HepG2 (cell line): ENCODE results near the gene ZNF333. TPM values are rescaled to one million over a fixed set of nuclear protein-coding genes. Genes with fewer than 3 reads are reported as not detected.

Source experiments
- CBX2 ChIP-seq, 2 experiments: fragments of 200-600 bp in 1 of 2; sonication (generic); formaldehyde crosslinking in 1 of 2; IDR thresholded peaks; 2 replicates each; pipeline versions ENCODE4 v1.7.0 to v1.8.1; 2018 to 2022; ENCODE audit warnings: low read depth in 2 of 2, low read length in 1 of 2, mild to moderate bottlenecking in 1 of 2, missing genetic modification reagents in 1 of 2
- PCBP2 ChIP-seq: fragments of 200-400 bp; formaldehyde crosslinking; optimal IDR thresholded peaks from 2 replicates; pipeline ENCODE3; 2018; ENCODE audit warnings: low read length, low read depth; ENCODE audit not compliant: poor library complexity, severe bottlenecking
- PTBP1 ChIP-seq: fragments of 200-400 bp; formaldehyde crosslinking; IDR thresholded peaks from 2 replicates; pipeline ENCODE4 v1.6.1; 2018; ENCODE audit warnings: low read length, low read depth; ENCODE audit not compliant: poor library complexity, severe bottlenecking
- SYNCRIP ChIP-seq: fragments of 200-400 bp; formaldehyde crosslinking; IDR thresholded peaks from 2 replicates; pipeline ENCODE4 v1.6.1; 2018; ENCODE audit warnings: mild to moderate bottlenecking, low read depth, low read length; ENCODE audit not compliant: insufficient read depth
- ZNF484 ChIP-seq: sonication (generic); formaldehyde crosslinking; IDR thresholded peaks from 2 replicates; pipeline ENCODE4 v1.5.1; 2020; ENCODE audit warnings: mild to moderate bottlenecking, low read depth, missing genetic modification reagents, borderline replicate concordance
- polyA plus RNA-seq, 8 experiments: library from polyadenylated mRNA; depleted of rRNA in 3 of 8; stranded (reverse) in 7 of 8; unstranded in 1 of 8; fragments of >200 nt; fragmentation: Illumina TruSeq in 4 of 8; extraction: Trizol in 4 of 8; gene quantifications; 2 replicates each; pipeline versions ENCODE4 v1.2.1 to v1.2.3, GENCODE V29; 2011 to 2016; ENCODE audit warnings: low read depth in 4 of 8, missing spikeins in 1 of 8, mixed read lengths in 1 of 8; ENCODE audit not compliant: insufficient read depth in 1 of 8
- total RNA-seq, 5 experiments: library from RNA; depleted of rRNA; stranded (reverse); fragments of >200 nt; fragmentation: Illumina TruSeq; extraction: Trizol; gene quantifications; 2 replicates each; pipeline ENCODE4 v1.2.3, GENCODE V29; 2016; ENCODE audit warnings: low read depth in 1 of 5
- TF ChIP-seq, protein P1 (sequence below): sonication (generic); formaldehyde crosslinking; IDR thresholded peaks from 2 replicates; pipeline ENCODE4 v1.5.0; 2020; ENCODE audit warnings: mild to moderate bottlenecking, missing genetic modification reagents, borderline replicate concordance
- TF ChIP-seq, protein P2 (sequence below): sonication (generic); formaldehyde crosslinking; IDR thresholded peaks from 2 replicates; pipeline ENCODE4 v1.4.0; 2020; ENCODE audit warnings: low read depth, mild to moderate bottlenecking, missing genetic modification reagents

Gene ZNF333
- total and polyA plus RNA-seq, 2 of the 13 experiments (the other 11 are each of a cell fraction or from before 2014, with no cell fraction given), result 3.4 to 6.4 TPM

DNA sequence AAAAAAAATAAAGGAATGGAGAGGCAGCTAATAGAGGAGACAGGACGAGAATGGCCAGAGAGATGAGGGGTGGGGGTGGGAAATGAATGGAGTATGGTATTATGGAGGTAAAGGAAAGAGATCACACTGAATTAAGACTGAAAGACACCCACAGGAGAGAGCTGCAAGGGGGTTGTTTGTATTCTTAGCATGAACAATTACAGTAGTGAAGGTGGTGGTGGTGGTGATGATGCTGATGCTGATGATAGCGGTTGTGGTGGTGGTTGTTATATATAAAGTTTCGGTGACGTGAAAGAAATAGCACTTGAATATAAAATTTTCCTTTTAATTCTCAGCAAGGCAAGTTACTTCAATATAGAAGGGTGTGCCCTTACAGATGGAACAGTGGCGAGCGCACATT lies 12.4 kb upstream of the ZNF333 start (continued):
- TF ChIP-seq, protein P1, sequence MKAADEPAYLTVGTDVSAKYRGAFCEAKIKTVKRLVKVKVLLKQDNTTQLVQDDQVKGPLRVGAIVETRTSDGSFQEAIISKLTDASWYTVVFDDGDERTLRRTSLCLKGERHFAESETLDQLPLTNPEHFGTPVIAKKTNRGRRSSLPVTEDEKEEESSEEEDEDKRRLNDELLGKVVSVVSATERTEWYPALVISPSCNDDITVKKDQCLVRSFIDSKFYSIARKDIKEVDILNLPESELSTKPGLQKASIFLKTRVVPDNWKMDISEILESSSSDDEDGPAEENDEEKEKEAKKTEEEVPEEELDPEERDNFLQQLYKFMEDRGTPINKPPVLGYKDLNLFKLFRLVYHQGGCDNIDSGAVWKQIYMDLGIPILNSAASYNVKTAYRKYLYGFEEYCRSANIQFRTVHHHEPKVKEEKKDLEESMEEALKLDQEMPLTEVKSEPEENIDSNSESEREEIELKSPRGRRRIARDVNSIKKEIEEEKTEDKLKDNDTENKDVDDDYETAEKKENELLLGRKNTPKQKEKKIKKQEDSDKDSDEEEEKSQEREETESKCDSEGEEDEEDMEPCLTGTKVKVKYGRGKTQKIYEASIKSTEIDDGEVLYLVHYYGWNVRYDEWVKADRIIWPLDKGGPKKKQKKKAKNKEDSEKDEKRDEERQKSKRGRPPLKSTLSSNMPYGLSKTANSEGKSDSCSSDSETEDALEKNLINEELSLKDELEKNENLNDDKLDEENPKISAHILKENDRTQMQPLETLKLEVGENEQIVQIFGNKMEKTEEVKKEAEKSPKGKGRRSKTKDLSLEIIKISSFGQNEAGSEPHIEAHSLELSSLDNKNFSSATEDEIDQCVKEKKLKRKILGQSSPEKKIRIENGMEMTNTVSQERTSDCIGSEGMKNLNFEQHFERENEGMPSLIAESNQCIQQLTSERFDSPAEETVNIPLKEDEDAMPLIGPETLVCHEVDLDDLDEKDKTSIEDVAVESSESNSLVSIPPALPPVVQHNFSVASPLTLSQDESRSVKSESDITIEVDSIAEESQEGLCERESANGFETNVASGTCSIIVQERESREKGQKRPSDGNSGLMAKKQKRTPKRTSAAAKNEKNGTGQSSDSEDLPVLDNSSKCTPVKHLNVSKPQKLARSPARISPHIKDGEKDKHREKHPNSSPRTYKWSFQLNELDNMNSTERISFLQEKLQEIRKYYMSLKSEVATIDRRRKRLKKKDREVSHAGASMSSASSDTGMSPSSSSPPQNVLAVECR, result no peak
- TF ChIP-seq CBX2 (IDR thresholded peaks at IDR 0.05; ENCODE audit: low read depth, low read length) (no peak), CBX2 (CRISPR knock-in tag; IDR thresholded peaks at IDR 0.05; ENCODE audit: low read depth) (no peak), ZNF484 (CRISPR knock-in tag) (no peak), PTBP1 (no peak), SYNCRIP (no peak), PCBP2 (no peak)
- TF ChIP-seq, protein P2, sequence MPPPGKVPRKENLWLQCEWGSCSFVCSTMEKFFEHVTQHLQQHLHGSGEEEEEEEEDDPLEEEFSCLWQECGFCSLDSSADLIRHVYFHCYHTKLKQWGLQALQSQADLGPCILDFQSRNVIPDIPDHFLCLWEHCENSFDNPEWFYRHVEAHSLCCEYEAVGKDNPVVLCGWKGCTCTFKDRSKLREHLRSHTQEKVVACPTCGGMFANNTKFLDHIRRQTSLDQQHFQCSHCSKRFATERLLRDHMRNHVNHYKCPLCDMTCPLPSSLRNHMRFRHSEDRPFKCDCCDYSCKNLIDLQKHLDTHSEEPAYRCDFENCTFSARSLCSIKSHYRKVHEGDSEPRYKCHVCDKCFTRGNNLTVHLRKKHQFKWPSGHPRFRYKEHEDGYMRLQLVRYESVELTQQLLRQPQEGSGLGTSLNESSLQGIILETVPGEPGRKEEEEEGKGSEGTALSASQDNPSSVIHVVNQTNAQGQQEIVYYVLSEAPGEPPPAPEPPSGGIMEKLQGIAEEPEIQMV (CRISPR knock-in tag), result no peak
- TF ChIP-seq, all 625 proteins: peak for 0
